Smooth muscle cell (in vitro differentiated cells): ENCODE data around the gene TNK2. TPM values are rescaled to one million over a fixed set of nuclear protein-coding genes. Genes with fewer than 3 reads are reported as not detected.

Experiments
- DNase-seq: peaks from one replicate; lab custom pipeline; 2025; ENCODE audit not compliant: unreplicated experiment; lab: John Stamatoyannopoulos, UW
- H2AFZ ChIP-seq: fragments of 200-600 bp; sonication (generic); 2 replicates; pipeline ENCODE4 v1.6.0; 2016; ENCODE audit warnings: antibody characterized with exemption, low read depth, mild to moderate bottlenecking
- H3F3A ChIP-seq: fragments of 200-600 bp; sonication (generic); 2 replicates; pipeline ENCODE4 v1.6.0; 2017; ENCODE audit warnings: antibody characterized with exemption, low read depth
- H3K27ac ChIP-seq: fragments of 200-600 bp; sonication (generic); 2 replicates; pipeline ENCODE4 v1.5.1; 2016; ENCODE audit warnings: low read depth, mild to moderate bottlenecking
- H3K27me3 ChIP-seq: fragments of 200-600 bp; sonication (generic); 2 replicates; pipeline ENCODE4 v1.6.1; 2016; ENCODE audit warnings: low read depth, mild to moderate bottlenecking
- H3K36me3 ChIP-seq: fragments of 200-600 bp; sonication (generic); 2 replicates; pipeline ENCODE4 v1.5.1; 2016; ENCODE audit warnings: low read depth
- H3K4me1 ChIP-seq: fragments of 200-600 bp; sonication (generic); 2 replicates; pipeline ENCODE4 v1.5.1; 2016; ENCODE audit warnings: low read depth
- H3K4me2 ChIP-seq: fragments of 200-600 bp; sonication (generic); 2 replicates; pipeline ENCODE4 v1.6.0; 2016; ENCODE audit warnings: mild to moderate bottlenecking
- H3K4me3 ChIP-seq: fragments of 200-600 bp; sonication (generic); 2 replicates; pipeline ENCODE4 v1.5.1; 2016; ENCODE audit warnings: mild to moderate bottlenecking
- H3K79me2 ChIP-seq: fragments of 200-600 bp; sonication (generic); 2 replicates; pipeline ENCODE4 v1.6.0; 2016; ENCODE audit warnings: low read depth, mild to moderate bottlenecking
- H3K9ac ChIP-seq: fragments of 200-600 bp; sonication (generic); 2 replicates; pipeline ENCODE4 v1.6.0; 2016; ENCODE audit warnings: low read depth
- H3K9me3 ChIP-seq: fragments of 200-600 bp; sonication (generic); replicated peaks from 2 replicates; pipeline ENCODE4 v1.5.1; 2016; ENCODE audit warnings: low read depth
- H4K20me1 ChIP-seq: fragments of 200-600 bp; sonication (generic); 2 replicates; pipeline ENCODE4 v1.6.0; 2016; ENCODE audit warnings: low read depth
- WGBS: methylation state at CpG from one replicate; pipeline ENCODE4 v1.1.7; 2016; ENCODE audit warnings: low lambda C conversion rate; 5-methylcytosine and 5-hydroxymethylcytosine counted together
- polyA plus RNA-seq: library from polyadenylated mRNA; unstranded; fragments of >200 nt; fragmentation: Nextera tagmentation; extraction: Ambion mirVana; gene quantifications from 2 replicates; pipeline ENCODE4 v1.2.1, GENCODE V29; 2016
- total RNA-seq: library from RNA; depleted of rRNA; stranded (reverse); fragments of >200 nt; gene quantifications from 2 replicates; pipeline ENCODE4 v1.2.3, GENCODE V29; 2014
- TF ChIP-seq, protein P1 (sequence below): fragments of 200-600 bp; sonication (generic); IDR thresholded peaks from 2 replicates; pipeline ENCODE4 v1.5.1; 2017; ENCODE audit warnings: borderline replicate concordance, mild to moderate bottlenecking, antibody characterized with exemption; ENCODE audit not compliant: insufficient read depth, poor library complexity, severe bottlenecking

TNK2 gene
- total and polyA plus RNA-seq, 2 experiments from 2014 or later, result 2.8 to 10.6 TPM

DNA sequence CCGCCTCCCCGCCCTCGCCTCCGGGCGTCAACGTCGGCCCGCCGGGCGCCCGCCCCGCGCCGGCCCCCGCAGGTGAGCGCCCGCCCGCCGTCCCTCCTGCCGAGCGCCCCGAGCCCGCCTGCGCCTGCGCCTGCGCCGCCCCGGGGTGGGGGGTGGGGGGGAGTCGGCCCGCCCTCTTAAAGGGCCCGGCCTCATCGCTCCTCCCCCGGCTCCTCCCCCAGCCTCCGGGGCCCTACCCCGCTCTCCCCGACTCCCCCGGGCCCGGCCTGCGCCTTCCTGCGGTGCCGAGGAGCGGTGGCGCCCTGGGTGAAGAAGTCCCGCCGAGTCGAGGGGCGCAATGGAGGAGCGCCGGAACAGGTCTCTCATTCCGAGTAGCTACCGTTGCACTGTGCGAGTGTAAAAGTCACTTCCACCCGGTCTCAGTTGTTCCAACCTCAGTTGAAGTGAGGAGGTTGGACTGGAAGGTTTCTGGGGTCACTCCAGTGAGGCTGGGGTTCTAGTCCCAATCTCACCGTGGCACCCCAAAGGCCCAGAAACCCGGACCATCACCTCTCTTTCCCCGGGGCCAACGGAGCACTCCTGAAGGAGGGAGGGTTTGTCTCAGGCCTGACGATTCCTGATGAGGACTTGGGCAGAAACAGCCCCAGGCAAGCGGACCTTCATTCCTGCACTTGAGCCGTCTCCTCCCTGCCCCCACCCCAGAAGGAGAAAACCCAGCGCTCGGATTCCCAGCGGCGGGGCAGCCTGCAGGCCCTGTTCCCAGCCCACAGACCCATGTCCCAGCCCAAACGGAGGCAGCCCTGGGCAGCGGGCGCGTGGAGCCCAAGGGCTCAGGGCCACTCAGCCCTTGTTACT lies 1.5 kb upstream of the TNK2 start:
- Histone ChIP-seq H3K79me2 (peaks cover 8% of the 10 kb centered on the region), H3K9me3 (no peaks in the 10 kb centered on the region), H4K20me1 (peaks cover 26% of the 10 kb centered on the region), H3K36me3 (no peaks in the 10 kb centered on the region), H3F3A (peaks cover 9% of the 10 kb centered on the region), H3K27me3 (no peaks in the 10 kb centered on the region), H3K4me1 (peaks cover 20% of the 10 kb centered on the region), H3K4me3 (peak overlapping the region; percentile 71), H3K9ac (no peak overlapping the region), H3K4me2 (peak overlapping the region; percentile 77), H2AFZ (peak overlapping the region; percentile 76), H3K27ac (peak overlapping the region; percentile 37)
- TF ChIP-seq, protein P1, sequence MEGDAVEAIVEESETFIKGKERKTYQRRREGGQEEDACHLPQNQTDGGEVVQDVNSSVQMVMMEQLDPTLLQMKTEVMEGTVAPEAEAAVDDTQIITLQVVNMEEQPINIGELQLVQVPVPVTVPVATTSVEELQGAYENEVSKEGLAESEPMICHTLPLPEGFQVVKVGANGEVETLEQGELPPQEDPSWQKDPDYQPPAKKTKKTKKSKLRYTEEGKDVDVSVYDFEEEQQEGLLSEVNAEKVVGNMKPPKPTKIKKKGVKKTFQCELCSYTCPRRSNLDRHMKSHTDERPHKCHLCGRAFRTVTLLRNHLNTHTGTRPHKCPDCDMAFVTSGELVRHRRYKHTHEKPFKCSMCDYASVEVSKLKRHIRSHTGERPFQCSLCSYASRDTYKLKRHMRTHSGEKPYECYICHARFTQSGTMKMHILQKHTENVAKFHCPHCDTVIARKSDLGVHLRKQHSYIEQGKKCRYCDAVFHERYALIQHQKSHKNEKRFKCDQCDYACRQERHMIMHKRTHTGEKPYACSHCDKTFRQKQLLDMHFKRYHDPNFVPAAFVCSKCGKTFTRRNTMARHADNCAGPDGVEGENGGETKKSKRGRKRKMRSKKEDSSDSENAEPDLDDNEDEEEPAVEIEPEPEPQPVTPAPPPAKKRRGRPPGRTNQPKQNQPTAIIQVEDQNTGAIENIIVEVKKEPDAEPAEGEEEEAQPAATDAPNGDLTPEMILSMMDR, result no peak
- DNase-seq, result peak; percentile 65
- 6% methylated on average over 34 of the region's 68 CpGs for WGBS

DNA sequence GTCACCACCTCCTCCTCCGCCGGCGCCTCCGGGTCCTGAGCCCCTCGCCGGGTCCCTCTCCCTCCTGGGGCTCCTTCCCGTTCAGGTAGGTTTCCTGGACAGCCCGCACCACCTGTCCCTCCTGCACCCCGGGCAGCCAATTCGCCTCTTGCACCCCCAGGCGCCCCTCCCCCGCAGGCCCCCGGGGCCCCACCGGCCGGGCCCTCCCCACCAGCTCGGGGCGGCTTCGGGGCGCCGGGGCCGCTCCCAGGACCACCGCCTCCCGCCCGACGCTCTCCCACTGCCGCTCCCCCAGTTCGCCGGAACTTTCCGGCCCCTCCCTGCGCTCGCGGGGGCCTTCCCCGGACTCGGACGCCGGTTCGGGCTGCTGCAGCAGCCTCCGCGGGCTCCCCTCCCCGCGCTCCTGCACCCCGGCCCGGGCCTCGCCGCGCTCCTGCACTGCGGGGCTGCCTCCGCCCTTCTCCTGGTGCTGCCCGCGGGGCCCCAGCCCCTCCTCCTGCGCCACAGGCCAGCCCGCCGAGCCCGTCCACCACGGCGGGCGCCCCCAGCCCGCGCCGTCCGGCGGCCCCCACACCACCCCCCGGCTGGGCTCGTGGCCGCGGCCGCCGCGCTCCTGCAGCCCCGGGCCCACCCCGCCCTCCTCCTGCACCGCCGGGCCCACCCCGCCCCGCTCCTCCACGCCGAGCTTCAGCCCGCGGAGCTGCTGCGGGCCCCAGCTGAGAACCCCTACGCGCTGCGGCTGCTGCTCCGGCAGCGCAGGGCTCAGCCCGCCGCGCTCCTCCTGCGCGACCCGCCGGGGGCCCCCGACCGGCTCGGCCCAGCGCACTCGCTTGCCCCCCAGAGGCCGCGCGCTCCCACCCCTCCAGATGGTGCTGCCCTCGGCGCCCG lies 587 bp upstream of the TNK2 start:
- H3K27me3 ChIP-seq, result no peaks in the 10 kb centered on the region
- no peak overlapping the region for H2AFZ ChIP-seq
- TF ChIP-seq, protein P1, result no peak
- no peaks in the 10 kb centered on the region for H3K9me3 ChIP-seq
- H3K79me2 ChIP-seq, result peaks cover 10% of the 10 kb centered on the region
- H3K36me3 ChIP-seq, result no peaks in the 10 kb centered on the region
- H3K4me3 ChIP-seq, result peak overlapping the region; percentile 71
- peaks cover 14% of the 10 kb centered on the region for H3K4me1 ChIP-seq
- 2% methylated on average over 11 of the region's 103 CpGs for WGBS
- no peak overlapping the region for H3K9ac ChIP-seq
- H3K27ac ChIP-seq, result no peak overlapping the region
- H3F3A ChIP-seq, result peaks cover 5% of the 10 kb centered on the region
- DNase-seq, result no peak
- peak overlapping the region; percentile 90 for H3K4me2 ChIP-seq
- peaks cover 29% of the 10 kb centered on the region for H4K20me1 ChIP-seq

GRCh38 chr3:195907684-195907933 lies 742 bp downstream of the TNK2 start:
- H3F3A ChIP-seq, result peaks cover 5% of the 10 kb centered on the region
- 48% methylated on average over 6 of the region's 6 CpGs for WGBS
- H3K27me3 ChIP-seq, result no peaks in the 10 kb centered on the region
- H3K9me3 ChIP-seq, result no peaks in the 10 kb centered on the region
- H3K79me2 ChIP-seq, result peaks cover 18% of the 10 kb centered on the region
- H3K27ac ChIP-seq, result no peak overlapping the region
- H3K4me1 ChIP-seq, result peaks cover 14% of the 10 kb centered on the region
- H3K9ac ChIP-seq, result no peak overlapping the region
- TF ChIP-seq, protein P1, result no peak
- peak overlapping the region; percentile 90 for H3K4me2 ChIP-seq
- DNase-seq, result no peak
- H2AFZ ChIP-seq, result no peak overlapping the region
- H3K36me3 ChIP-seq, result no peaks in the 10 kb centered on the region
- peaks cover 38% of the 10 kb centered on the region for H4K20me1 ChIP-seq
- H3K4me3 ChIP-seq, result no peak overlapping the region
